Ovary (tissue), 3 donors: ENCODE results near the gene C10orf88.

Source experiments
- EP300 ChIP-seq: sonication (generic); formaldehyde crosslinking; IDR thresholded peaks from one replicate; pipeline ENCODE4 v1.6.1; 2017; ENCODE audit warnings: antibody characterized with exemption
- POLR2A ChIP-seq: fragments of 450-650 bp; IDR thresholded peaks from one replicate; pipeline ENCODE4 v1.6.1; 2017; ENCODE audit warnings: antibody characterized with exemption, mild to moderate bottlenecking, moderate library complexity
- TF ChIP-seq, protein P1 (sequence below), 3 donors: fragments of 450-650 bp in 2 of 3; fragments of 200-600 bp in 1 of 3; IDR thresholded peaks; one replicate each; pipeline versions ENCODE4 v1.5.1 to v1.8.0; 2016 to 2022; ENCODE audit warnings: antibody characterized with exemption in 3 of 3, mild to moderate bottlenecking in 1 of 3
- donor health status: DM: no; HTN: no; CAD: no.

DNA sequence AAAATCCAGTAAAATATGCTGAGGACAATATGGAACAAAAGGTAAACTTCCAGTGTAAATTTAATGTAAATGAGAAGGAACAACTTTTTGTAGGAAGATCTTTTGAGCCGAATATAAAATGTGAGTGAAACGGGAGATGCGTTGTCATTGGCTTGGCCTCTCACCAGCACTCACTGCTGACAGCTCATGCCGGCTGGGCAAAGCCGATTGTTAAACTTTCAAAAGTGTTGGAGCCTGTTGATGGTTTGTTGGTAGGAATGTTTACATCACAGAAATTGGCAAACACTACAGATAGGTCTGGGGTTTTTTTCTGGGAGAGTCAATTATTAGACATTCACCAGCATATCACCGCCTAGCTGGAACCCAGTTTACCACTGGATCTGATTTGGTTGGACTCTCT, 32.3 kb upstream of the C10orf88 start:
- TF ChIP-seq, protein P1, sequence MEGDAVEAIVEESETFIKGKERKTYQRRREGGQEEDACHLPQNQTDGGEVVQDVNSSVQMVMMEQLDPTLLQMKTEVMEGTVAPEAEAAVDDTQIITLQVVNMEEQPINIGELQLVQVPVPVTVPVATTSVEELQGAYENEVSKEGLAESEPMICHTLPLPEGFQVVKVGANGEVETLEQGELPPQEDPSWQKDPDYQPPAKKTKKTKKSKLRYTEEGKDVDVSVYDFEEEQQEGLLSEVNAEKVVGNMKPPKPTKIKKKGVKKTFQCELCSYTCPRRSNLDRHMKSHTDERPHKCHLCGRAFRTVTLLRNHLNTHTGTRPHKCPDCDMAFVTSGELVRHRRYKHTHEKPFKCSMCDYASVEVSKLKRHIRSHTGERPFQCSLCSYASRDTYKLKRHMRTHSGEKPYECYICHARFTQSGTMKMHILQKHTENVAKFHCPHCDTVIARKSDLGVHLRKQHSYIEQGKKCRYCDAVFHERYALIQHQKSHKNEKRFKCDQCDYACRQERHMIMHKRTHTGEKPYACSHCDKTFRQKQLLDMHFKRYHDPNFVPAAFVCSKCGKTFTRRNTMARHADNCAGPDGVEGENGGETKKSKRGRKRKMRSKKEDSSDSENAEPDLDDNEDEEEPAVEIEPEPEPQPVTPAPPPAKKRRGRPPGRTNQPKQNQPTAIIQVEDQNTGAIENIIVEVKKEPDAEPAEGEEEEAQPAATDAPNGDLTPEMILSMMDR (IDR thresholded peaks at IDR 0.05), result no peak
- TF ChIP-seq POLR2A (no peak), EP300 (no peak)
